OCI-LY7 (cell line): ENCODE measurements around the gene CASK.

ENCODE experiments used
- EZH2phosphoT487 ChIP-seq: fragments of 200-600 bp; sonication (generic); IDR thresholded peaks from 2 replicates; pipeline ENCODE4 v1.6.1; 2018; ENCODE audit warnings: low read depth, borderline replicate concordance, mild to moderate bottlenecking, mixed run types, antibody characterized with exemption, low read length, moderate library complexity, mixed read lengths
- TF ChIP-seq, protein P1 (sequence below): fragments of 200-600 bp; sonication (generic); conservative IDR thresholded peaks from 2 replicates; pipeline ENCODE4 v1.5.1; 2014; ENCODE audit warnings: mild to moderate bottlenecking, antibody characterized with exemption, low read length, moderate library complexity, mixed read lengths

- TF ChIP-seq, protein P1, sequence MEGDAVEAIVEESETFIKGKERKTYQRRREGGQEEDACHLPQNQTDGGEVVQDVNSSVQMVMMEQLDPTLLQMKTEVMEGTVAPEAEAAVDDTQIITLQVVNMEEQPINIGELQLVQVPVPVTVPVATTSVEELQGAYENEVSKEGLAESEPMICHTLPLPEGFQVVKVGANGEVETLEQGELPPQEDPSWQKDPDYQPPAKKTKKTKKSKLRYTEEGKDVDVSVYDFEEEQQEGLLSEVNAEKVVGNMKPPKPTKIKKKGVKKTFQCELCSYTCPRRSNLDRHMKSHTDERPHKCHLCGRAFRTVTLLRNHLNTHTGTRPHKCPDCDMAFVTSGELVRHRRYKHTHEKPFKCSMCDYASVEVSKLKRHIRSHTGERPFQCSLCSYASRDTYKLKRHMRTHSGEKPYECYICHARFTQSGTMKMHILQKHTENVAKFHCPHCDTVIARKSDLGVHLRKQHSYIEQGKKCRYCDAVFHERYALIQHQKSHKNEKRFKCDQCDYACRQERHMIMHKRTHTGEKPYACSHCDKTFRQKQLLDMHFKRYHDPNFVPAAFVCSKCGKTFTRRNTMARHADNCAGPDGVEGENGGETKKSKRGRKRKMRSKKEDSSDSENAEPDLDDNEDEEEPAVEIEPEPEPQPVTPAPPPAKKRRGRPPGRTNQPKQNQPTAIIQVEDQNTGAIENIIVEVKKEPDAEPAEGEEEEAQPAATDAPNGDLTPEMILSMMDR, result no peak
- no peak for TF ChIP-seq EZH2phosphoT487
Measured at GRCh38 chrX:41822892-41823291, 100.5 kb downstream of the CASK start.
